ENCODE data around the gene ZNF552.
"Not testable (repeated sequence)": the region's sequence is repeated elsewhere in the genome, so short reads cannot be mapped to it uniquely, and the experiment has no call there.

ZNF552 gene

GRCh38 chr19:57818378-57818777, 3.7 kb upstream of the ZNF552 start:
- no peak for DNase-seq (ENCODE audit: low read depth)

GRCh38 chr19:57817976-57818375, 3.3 kb upstream of the ZNF552 start:
- DNase-seq (ENCODE audit: low read depth): no peak

GRCh38 chr19:57816652-57817051, 1.9 kb upstream of the ZNF552 start:
- DNase-seq (ENCODE audit: low read depth): no peak

DNA sequence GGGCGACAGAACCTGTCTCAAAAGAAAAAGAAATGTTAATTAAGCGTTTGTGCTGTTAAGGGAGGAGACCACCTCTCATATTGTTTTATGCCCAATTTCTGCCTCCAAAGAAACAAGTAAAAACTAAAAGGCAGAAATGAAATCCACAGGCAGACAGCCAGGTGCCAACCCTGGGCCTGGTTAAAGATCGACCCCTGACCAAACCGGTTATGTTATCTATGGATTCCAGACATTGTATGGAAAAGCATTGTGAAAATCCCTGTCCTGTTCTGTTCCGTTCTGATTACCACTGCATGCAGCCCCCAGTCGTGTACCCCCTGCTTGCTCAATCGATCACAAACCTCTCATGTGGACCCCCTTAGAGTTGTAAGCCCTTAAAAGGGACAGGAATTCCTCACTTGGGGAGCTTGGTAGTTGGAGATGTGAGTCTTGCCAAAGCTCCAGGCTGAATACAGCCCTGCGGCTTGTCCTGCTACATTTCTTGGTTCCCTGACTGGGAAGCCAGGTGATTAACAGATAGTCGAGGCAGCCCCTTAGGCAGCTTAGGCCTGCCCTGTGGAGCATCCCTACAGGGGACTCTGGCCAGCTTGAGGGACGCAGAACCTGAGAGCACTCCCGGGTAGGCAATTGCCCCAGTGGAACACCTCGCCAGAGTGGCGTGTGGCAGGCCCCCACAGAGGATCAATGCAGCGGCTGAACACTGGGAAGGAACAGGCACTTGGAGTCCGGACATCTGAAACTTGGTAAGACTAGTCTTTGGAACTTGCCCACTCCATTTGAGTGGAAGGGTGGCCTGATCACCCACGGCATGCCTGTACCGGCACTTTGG, 748 bp upstream of the ZNF552 start:
- no peak for DNase-seq (ENCODE audit: low read depth)

GRCh38 chr19:57813919-57814504, 701 bp downstream of the ZNF552 start:
- DNase-seq (ENCODE audit: low read depth): no peak

DNA sequence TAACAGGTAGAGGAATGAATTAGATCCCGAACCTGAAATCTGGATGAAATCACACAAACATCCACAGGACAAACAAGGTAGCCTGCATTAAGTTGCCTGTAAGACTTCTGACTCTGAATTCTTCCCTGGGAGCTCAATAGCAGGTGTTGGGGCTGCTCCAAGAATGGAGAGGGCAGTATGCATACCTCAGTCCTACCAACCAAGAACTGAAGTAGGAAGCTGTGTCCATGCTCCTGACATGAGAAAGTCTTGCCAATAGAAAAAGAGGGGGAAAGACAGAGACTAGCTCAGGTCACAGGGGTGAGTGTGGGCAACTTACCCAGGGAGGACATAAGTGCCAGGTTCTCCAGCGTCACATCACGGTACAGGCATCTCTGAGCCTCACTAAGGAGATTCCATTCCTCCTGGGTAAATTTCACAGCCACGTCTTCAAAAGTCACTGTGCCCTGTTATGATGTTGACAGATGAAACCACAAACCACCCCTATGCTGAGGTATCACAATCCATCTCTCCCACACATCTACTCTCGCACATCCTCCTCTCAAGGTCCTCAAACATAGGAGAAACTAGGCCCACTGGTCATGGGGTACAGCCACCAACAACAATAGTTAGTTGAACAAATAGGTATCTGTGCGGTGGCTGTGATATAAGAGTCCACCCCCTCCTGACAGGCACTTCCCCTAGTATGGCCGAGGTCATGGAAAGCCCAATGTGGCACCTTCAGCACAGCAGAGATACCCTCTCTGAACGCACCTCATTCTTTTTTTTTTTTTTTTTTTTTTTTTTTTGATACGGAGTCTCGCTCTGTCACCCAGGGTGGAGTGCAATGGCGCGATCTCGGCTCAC, 1.5 kb downstream of the ZNF552 start:
- DNase-seq (ENCODE audit: low read depth): not testable (repeated sequence)

GRCh38 chr19:57812226-57812625, 2.5 kb downstream of the ZNF552 start:
- peak; percentile 25 for DNase-seq (ENCODE audit: low read depth)

DNA sequence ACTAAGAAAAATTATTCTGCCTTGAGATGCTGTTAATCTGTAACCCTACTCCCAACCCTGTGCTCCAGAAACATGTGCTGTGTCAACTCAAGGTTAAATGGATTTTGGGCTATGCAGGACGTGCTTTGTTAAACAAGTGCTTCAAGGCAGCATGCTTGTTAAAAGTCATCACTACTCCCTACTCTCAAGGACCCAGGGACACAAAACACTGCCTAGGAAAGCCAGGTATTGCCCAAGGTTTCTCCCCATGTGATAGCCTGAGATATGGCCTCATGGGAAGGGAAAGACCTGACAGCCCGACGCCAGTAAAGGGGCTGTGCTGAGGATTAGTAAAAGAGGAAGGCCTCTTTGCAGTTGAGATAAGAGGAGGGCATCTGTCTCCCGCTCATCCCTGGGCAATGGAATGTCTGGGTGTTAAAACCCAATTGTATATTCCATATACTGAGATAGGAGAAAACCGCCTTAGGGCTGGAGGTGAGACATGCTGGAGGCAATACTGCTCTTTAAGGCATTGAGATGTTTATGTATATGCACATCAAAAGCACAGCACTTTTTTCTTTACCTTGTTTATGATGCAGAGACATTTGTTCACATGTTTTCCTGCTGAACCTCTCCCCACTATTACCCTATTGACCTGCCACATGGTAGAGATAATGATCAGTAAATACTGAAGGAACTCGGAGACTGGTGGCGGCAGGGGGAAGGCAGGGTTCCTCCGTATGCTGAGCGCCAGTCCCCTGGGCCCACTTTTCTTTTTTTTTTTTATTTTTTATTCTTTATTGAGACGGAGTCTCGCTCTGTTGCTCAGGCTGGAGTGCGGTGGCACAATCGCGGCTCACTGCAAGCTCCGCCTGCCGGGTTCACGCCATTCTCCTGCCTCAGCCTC, 4.1 kb downstream of the ZNF552 start:
- DNase-seq (ENCODE audit: low read depth): not testable (repeated sequence)

GRCh38 chr19:57807541-57807940, 7.2 kb downstream of the ZNF552 start:
- DNase-seq (ENCODE audit: low read depth): peak; percentile 75

DNA sequence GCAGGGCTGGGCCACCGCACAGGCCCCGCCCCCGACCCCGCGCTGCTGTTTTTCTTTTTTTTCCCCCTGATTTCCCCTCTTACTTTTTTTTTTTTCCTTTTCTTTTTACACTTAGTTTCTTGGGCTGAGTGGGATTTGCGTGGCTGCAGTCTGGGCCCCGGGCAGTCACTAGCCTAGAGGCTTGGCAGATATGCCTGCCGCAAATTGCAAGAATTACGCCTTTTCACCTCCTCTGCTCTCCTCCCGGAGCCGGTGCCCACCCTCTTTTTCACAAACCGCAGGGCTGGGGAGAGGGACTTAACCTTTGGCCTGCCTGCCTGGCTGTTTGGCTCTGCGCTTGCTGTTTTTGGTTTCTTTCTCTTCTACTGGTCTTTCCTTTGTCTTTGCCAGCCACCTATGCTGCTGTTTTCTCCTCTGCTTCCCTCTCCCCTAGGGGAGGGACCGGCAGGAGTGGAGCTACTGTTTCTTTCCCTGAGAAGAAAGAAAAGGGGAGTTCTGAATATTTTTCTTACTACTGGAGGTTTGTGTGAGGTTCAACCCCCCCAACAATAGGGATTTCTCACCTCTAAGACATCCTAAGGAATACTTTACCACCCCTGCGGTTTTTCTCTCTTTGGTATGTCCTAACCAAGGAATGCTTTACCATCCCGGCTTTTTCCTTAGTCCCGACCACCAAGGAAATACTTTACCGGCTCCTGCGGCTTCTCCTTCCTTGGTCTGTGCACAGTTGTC, 11.0 kb downstream of the ZNF552 start:
- DNase-seq (ENCODE audit: low read depth): peak; percentile 78

DNA sequence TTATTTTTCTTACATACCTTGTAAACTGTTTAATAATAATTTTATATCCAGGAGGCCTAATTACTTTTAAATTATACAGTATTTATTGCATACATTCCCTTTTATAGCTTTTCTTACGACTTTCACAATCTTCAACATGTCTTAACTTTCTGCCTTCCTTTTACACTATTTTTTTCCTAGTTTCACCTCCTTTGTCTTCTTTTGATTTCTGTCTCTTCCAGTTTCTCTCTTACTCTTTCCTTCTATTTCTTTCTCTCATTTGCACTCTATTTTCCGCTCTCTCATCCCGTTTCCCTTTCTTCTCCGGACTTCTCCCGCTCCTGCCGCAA, 11.5 kb downstream of the ZNF552 start:
- DNase-seq (ENCODE audit: low read depth): no peak

- no peak for DNase-seq (ENCODE audit: low read depth)
Measured at GRCh38 chr19:57802269-57802668, 12.4 kb downstream of the ZNF552 start.

DNA sequence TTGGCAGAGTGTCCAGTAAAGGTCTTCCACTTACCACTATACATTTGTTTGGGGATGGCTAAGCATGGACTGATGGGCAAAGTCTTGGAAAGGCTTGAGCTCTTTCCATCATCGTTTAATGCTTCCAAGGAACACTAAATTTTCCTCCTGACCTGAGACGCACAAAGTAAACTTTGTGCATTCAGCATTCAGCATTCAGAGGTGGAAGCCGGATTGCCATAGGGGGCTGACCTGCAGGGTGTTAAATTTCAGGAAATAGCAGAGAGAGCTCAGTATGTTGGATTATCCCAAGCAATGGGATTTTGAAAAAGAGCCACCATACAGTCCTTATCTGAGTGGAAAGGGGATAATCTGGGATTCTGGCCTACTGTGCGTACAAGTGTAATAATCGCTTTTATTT, 14.0 kb downstream of the ZNF552 start:
- DNase-seq (ENCODE audit: low read depth): no peak

GRCh38 chr19:57796580-57796979, 18.1 kb downstream of the ZNF552 start:
- not testable (repeated sequence) for DNase-seq (ENCODE audit: low read depth)

DNA sequence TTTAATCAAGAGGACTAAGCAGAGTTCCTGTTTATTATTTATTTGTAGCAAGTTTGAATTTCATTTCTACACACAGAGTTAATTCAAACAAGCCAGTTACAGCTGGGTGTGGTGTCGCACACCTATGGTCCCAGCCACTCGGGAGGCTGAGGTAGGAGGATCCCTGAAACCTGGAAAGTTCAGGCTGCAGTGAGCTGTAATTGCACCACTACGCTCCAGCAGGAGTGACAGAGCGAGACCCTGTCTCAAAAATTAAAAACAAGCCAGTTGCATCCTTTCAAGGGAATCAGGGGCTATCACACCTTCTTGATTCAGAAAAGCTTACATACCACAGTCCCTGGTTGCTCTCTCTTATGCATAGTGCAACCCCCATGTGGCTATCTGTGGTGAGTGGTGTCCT, 25.4 kb downstream of the ZNF552 start:
- no peak for DNase-seq (ENCODE audit: low read depth)

DNA sequence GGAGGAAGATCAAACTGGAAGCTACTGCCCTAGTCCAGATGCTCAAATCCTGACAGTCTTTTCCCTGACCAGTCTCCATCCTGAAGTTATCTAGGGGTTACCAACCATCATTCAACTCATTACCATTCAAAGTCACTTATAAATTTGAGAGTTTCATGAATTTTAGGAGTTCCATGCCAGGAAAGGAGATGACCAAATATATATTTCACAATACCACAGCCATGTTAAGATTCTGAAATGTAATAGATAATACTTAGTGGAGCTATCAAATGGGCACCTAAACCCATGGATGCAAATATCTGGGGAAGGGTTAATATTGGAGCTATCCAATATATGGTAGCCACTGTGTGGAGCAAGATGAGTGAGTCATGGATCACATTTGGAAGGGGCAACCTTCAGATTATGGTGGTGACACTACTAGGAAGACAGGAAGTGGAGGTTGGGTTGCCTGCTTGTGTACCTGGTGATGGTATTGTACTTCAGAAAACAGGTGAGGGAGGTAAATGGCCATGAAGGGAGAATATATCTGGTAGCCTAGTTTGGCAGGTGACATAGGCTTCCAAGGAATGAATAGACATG, 26.5 kb downstream of the ZNF552 start:
- DNase-seq (ENCODE audit: low read depth): no peak

DNA sequence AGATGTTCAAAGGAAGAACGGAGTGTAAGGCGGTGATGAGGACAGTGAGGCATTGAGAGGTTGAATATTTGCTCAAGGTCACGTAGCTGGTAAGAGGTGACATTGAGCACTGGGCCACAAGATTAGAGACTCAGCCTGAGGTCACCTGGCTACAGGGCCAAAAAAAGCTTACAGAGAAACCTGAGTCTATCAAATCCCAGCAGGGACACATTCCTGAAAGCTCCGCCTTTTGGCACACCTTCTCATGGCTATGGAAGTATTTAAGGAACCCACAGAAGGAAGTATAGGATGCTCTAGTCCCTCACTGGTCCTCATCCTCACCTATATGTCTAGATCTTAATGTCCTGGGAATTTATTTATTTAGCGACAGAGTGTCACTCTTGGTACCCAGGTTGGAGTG, 27.8 kb downstream of the ZNF552 start:
- DNase-seq (ENCODE audit: low read depth): no peak

DNA sequence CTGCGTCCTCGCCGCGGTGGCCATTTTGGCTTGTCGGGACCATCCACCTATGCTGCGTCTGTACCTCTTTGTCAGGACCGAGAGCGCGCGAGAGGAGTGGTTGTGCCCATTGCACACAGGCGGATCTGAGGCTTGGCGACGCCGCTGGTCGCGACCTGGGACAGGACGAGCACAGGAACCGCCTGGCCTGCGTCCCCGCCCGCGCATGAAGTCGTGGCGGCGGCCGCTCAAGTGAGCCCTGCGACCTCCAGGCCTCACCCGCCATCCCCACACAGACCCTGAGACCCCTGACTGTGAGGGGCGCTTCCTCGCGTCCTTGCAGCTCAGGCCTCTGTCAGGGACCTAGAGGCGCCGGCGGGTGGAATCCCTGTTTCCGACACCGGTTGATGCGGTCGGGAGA, 28.4 kb downstream of the ZNF552 start:
- DNase-seq (ENCODE audit: low read depth): no peak

DNA sequence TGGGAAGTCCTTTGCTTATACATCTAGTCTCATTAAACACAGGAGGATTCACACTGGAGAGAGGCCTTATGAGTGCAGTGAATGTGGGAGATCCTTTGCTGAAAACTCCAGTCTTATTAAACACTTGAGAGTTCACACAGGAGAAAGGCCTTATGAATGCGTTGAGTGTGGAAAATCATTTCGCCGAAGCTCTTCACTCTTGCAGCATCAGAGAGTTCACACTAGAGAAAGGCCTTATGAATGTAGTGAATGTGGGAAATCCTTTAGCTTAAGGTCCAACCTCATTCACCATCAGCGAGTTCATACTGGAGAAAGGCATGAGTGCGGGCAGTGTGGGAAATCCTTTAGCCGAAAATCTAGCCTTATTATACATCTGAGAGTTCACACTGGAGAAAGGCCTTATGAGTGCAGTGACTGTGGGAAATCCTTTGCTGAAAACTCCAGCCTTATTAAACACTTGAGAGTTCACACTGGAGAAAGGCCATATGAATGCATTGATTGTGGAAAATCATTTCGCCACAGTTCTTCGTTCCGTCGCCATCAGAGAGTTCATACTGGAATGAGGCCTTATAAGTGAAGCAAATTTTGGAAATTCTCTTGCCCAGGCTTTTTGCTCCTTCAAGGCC, 35.4 kb downstream of the ZNF552 start:
- DNase-seq (ENCODE audit: low read depth): no peak

- no peak for DNase-seq (ENCODE audit: low read depth)
Measured at GRCh38 chr19:57778336-57778735, 36.4 kb downstream of the ZNF552 start.
